GM19240 (cell line): ENCODE measurements around the gene NTNG1.

ENCODE experiments used
- DNase-seq: peaks from one replicate; pipeline ENCODE4 v3.0.0; 2011; ENCODE audit warnings: low spot score; ENCODE audit not compliant: insufficient read length

The NTNG1 gene

DNA sequence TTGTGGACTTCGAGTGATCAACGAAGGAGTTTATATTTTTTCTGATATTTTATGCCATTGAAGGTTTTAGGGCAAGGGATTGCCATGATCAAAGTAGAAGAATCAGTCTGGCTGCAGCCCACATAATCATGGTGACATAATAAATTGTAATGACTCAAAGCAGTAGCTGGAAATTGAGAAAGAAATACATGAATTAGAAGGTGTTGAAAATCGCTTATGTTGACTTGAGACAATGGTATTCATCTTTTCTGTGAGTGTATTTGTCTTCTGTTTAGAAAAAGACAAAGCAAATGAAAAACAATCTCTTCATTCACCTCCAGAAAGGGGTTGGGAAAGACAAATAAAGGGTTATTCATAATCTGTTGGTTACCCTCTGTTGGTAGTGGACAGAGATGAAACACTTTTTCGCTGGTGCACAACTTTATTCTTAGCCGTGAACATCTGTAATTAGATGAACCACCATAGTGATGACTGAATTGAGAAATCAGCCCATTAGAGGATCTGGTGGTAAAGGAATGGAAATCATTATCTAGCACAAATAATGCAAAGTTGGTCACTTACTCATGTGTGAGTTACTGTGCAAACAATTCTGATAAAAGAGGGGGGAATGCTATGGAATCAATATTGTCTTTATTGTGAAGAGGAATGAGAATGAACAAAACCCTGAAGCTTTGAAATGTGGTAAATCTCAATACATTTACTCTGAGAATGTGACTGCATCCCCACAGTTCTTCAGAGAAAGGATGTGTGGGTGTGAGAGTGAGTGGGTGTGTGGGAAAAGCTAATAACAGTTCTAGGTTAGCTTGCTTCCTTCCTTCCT is 121.8 kb downstream of the NTNG1 start:
- DNase-seq = no peak

DNA sequence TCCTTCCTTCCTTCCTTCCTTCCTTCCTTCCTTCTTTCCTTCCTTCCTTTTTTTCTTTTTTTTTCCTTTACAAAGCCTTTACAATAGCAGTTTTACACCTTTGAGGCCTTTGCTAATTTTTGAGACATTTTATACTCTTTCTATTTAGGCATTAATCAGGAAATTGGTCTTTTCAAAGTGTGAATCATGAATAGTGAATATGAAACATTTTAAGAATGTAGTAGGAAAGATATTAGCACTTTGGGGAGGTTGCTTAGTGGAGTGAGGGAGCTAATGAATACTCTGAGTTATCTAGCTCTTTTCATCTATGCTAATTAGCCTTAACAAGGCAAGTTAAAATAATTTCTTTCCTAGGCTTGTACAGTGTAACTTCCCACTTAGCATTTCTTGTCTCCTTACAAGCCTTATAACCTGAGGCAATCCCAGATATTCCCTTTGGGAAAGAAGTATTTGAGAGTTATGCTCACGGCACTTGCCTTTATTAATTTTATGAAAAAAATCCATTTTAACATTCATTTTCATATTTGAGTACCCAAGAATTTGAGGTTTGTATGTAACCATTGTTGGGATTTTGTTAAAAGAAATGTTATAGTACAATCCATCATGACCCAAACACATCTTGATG is 122.6 kb downstream of the NTNG1 start:
- DNase-seq = no peak

DNA sequence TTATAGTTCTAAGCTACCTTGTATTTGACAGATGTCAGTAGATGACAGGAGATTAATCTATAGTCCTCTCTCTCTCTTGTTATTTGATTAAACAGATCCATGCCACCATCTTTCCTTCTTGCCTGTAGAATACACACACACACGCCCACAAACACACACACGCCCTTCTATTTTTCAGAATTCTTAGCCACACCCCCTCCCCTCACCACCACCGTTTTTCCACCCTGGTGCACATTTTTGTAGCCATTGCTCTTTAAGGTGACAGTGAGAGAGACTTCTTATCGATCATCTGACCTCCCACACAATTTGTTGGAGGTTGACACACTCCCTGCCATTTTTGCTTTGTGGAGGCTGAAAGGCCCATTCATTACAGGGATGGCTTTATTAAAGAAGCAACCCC is 123.2 kb downstream of the NTNG1 start:
- no peak for DNase-seq

DNA sequence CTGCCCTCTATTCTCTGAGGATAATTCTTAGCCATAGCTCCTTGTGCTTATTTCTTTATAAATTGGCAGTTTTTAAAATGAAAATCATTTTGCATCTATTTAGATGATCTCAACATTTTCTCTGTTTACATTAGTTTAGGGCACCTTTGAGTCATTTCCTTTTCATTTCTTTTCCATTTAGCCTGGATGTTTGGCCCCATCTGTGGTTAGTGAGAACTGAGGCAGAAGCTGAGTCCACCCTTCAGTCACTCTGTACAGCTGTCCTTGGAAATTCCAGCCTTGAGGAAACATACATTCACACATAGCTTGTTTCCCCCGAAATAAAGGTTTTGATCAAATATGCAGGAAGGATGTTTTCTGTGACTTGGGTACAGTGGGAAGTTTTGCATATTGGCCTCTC is 123.7 kb downstream of the NTNG1 start:
- DNase-seq = no peak

DNA sequence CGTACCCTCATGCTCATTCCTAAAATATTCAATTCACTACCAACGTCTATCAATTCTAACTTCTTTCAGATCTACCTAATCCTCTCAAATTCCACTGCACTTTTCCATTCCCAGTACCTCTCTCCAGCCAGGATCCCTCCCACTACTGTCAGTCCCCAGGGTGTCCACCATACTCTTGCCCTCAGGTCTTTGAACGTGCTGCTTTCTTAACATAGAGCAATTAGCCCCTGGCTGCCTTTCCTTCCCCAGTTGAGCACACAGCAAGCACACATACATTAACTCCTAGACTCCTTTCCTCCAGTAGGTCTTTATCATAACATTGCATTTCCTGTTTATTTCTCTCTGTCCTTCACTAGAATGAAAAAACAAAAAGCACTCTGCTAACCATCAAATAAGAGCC is 126.7 kb downstream of the NTNG1 start:
- DNase-seq = no peak

DNA sequence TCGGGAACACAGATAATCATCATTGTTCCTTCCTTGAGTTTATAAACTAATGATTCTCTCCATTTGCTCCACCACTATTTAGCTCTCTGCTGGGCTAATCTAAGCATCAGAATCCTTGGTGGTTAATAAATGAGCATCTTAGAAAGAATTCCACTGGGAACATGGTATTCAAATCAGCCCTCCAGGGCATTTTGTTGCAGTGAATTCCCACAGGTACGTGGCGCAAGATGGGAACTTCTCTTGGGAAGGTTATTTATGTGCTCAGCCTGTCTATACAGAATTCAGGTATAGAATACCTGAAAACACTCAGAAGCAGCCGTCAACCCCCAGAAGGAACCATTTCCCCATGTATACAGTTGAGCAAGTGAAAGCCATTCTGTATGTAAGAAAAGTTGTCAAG is 131.5 kb downstream of the NTNG1 start:
- no peak for DNase-seq

DNA sequence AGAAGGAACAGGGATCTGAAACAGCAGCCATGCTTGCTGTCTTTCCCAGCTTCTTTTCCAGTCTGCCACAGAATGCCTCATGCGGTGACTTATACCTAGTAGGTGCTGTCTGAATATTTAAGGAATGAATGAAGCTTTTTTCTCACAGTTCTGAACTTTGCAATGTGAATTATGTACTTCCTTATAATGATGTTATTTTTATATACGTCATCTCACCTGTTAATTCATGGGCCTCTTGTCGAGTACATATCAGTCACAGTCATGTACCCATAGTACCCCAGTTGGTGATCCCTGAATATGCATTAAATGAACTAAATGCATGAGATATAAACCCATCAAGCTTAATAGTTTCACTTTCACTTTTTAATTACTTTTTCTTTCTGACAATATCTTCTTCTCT is 132.7 kb downstream of the NTNG1 start:
- DNase-seq = no peak

DNA sequence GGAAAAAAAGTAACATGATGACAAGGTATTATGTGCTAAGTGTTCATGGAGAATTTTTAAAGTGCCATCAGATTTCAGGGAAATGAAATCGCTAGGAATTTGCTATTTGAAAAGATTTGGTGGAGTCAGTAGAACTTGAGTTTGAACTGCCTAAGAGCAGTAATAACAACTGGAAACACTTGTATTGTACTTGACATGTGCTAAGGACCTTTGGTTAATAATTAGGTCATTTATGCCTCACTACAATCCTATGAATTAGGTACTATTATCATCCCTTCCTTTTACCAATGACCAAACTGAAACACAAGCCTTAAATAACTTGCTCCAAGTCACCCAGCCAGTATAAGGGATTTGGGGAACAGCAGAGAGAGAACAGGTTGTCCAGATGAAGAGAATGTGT is 133.4 kb downstream of the NTNG1 start:
- DNase-seq = no peak

DNA sequence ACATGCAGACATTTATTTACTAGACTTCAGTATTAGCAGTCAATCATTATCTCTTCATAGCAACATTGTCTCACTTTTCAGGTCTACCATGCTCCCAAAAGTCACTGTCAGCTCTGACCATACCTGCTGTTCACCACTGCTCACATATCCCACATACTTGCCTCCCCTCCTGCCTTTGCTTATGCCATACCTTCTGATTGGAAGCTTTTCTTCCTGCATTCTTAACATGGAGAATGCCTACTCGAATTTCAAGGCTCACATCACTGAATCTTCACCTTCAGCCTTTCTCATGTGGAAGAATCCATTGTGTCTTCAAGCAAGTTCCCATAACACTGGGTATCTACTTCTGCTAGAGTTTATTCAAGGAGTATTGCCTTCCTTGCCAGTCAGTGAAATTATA is 135.4 kb downstream of the NTNG1 start:
- no peak for DNase-seq

DNA sequence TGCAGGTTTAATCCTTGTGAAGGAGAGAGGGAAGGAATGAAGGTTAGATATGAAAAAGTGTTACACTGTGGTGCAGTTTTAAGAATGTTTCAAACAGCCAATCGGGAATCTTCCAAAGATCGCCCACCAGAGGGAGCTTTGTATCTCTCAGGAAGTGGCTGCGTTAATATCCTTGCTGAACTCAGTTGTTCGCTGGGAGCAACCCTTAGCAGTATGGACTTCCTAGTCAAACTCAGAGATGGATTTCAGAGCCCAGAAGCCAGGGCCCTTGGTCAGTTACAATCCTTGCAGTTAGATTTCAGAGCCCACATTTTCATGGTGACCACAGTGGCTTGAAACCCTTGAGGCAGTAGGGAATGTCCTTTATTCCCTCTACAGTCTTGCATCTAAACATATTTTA is 136.2 kb downstream of the NTNG1 start:
- DNase-seq = no peak

DNA sequence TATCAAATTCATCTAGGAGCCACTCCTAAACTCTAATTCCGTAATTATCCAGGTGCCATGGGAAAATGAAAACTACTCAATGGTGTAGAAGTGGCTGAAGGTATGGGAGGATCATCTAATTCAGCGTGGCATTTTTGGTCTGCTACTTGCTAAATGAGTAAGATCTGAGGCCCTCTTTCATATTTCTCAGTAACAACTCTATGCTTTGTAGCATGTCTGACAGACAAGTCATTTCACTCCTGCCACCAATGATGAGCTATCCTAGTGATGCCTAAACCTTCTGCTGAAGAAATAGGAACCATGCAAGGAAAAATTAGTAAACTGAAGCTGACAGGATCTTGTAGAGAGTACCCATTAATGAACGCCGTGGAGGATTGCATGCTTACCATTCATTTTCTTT is 145.3 kb downstream of the NTNG1 start:
- DNase-seq = no peak

DNA sequence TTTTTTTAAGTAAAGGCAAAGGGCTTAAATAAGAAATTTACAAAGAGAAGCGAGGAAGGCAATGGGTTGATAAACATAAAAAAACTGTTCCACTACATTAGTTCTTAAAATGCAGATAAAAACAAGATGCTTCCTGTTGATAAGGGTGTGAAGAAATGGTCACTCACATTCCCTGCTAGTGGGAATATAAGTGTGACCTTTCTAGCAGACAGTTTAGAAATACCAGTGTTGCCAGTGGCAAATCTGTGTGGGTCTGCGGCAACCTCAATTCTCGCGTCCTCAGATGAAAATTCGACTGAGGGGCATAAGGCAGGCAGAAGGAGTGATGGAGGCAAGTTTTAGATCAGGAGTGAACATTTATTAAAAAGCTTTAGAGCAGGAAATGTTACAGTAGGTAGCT is 151.1 kb downstream of the NTNG1 start:
- no peak for DNase-seq

DNA sequence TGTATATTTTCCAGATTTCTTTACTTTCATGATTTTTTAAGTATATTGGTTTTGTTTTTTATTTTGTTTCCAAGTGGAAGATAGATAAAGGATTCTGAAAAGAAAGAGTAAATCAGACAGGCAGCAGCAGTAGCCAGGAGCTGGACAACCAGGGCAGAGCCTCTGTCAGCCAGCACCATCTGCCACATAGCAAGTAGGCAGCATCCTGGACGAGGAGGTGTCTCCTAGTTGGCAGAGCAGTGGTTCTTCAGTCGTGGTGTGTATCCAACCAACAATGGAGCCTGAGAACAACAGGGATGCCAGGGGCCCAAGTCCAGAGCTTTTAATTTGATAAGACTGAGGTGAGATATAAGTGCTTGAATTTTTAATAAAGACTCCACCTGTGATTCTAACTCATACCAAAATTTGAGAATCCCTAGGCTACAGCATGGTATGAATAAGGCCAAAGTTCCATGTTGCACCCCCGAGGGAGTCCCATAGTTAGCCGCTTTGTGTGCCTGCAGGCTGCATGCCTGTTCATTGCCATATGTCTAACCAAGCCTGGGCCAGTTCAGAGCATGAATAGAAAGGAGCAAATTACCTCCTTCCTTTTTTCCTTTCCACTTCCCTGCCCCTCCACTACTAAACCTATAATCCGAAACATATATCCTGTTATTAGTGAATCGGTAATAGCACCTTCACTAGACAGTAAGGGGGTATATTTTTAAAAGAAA is 153.2 kb downstream of the NTNG1 start:
- DNase-seq = no peak

DNA sequence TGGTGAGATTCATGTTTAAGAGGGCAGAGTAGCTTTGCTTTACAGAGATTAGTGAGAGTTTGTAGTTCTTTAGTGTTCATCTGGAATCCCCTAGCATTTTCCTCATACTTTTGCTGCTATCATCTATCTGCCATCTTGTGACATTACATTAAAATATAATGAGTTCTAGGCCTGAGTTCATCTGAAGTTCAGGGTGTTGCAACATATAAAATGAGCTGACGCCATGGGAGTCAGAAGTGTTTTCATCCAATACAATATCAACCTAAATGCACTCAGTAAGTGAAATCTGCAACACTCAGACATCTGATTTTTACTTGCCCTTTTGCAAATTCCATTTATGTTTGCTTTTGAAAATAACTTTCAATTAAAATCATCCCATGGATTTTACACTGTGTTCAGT is 153.8 kb downstream of the NTNG1 start:
- DNase-seq = no peak

DNA sequence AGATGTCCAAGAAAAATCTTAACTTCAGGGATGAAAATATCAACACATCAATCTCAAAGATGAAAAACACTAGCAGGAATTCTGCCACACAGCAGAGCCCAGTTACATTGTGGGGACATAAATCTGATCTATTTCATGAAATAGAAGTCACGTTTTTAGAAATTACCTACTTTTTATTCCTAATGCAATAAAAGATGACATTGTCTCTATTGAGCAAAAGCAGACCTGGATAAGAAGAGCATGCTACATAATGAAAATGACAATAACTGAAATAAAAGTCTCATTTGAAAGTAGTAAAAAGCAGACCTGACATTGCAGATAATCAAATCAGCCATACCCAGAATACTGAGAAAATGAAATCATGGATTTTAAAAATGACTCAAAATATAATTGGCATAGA is 156.8 kb downstream of the NTNG1 start:
- DNase-seq = no peak

DNA sequence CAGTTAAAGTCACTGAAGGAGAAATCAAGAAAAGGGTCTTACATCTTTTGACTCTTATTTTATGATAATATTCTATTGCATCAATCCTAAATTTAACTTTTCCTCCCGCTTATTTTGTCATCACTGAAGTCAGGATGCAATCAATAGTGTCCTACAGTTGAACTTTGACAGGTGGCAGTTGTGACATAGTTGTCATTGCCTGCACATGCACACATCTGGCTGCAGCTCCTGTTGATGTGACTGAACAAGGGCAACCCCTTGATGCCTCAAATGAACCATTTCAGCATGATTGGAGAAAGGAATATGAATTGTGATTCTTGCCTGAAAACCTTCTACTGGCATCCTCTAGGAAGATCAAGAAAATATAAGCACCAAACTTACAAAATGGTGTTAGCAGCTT is 157.7 kb downstream of the NTNG1 start:
- DNase-seq = no peak

DNA sequence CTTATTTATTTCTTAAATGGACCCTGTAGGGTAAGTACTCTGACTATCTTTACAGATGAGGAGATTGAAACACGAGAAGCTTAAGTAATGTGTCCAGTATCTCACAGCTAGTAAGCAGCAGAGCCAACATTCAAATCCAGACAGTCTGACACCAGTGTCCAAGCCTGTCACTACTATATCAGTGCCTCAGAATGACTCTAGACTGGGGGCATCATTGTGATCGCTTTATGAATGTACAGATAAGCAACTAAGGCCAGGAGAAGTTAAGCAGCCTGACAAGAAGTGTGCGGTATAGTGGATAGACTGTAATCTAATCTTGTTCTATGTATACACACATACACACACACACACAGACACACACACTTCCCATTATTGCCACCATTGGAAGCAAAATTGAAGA is 158.7 kb downstream of the NTNG1 start:
- DNase-seq = no peak

DNA sequence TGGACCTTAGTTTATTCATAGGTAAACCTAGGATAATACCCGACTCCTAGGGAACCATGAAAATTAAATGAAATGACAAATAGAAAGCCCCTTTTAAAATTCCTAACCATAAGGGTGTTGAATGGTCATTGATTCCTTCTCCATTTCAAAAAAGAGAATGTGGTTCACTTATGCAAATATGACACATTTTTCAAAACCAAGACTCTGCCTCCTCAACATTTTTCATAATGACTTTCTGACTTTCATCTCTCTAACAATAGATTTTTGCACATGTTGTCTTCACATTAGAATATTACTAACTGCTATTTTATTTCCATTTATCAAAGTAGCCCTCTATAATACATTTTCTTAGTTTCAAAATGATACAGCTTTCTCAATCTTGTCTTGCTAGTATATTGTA is 169.1 kb downstream of the NTNG1 start:
- no peak for DNase-seq

DNA sequence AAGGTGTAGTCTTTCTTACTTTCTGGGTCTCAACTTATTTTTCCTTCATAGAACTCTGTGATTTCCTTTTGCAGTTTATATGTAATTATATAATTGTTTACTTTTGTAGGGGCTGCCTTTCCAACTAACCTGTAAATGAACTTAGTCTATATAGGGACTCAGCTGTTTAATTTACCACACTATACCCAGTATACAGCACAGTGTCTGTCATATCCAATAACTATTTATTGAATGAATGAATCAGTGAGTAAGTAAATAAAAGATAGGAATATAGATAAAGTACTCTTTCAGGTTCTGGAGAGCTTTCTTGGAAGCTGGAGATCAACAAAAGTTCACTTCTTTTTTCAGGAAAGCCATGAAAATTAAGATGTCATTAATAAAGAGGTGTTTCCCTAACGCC is 174.8 kb downstream of the NTNG1 start:
- no peak for DNase-seq

DNA sequence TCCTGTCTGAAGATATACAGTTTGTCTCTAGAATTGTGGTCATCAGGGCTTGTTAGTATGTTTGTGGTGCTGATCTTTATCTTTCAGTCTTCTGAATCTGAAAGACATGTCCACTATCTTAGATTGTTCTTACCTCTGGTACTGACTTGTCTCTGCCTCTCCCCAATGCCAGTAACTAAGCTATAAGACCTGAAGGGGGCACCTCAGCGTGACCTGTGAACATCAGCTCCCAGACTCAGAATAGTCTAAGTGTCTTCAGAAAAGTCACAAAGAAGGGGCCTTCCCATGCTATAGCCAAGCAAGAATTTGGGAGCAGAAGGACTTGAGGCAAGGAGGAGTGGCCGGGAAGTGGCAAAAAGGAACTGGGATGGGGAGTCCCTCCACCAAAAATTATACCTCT is 178.1 kb downstream of the NTNG1 start:
- DNase-seq = no peak

DNA sequence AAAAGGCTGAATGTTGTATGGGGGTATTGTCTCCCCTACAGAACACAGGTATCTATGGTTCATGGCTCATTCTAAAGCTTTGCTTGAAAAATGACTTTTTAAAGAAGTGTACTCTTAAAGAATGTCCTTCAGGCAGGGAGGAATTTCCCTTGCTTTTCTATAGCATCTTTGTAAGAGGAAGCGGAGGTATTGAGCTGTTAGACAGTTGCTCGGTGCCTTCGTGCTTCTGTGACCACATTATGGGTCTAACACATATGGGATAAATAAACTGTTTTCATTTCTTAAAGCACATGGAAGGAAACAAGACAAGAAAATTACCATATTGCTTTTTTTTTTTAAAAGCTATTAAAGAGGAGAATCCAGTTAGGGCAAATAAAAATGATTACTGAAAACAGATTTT is 182.9 kb downstream of the NTNG1 start:
- no peak for DNase-seq

DNA sequence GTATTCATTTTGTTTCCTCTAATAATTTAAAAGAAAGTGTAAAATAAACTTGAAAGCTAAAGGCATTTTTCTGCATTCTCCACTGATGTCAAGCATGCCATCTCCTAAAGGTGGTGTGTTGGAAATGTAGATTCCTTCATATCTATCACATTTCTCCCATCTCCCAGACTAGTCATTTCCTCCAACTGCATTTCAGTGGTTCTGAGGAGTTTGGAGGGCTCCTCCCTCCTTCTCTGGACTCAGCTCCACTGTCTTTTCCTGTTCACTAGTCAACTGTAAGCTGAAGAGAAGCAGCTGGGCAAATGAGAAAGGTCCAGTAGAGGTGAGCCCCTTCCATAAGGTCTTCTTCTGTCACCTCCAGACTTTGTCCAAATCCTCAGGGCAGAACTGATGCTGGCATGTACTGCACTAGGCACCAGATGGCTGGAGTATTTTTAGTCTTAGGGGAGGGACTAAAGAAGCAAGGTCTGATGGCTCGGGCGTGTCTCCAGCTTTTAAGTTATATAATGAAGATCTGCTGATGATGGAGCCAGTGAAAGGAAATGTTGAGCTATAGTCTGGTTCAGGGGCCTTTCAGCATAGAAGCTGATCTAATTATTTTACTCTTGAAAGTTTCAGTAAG is 186.1 kb downstream of the NTNG1 start:
- no peak for DNase-seq
